ENCODE data around the gene TEPSIN.

Gene TEPSIN

GRCh38 chr17:81180836-81181810 is 57.7 kb downstream of the TEPSIN start:
- H3K27ac ChIP-seq (ENCODE audit: low read length) = no peak overlapping the region
- TF ChIP-seq CTCF (IDR thresholded peaks at IDR 0.05; ENCODE audit: low read length) (no peak), EZH2 (optimal IDR thresholded peaks at IDR 0.05; ENCODE audit: low read depth, low read length) (no peak), EZH2phosphoT487 (IDR thresholded peaks at IDR 0.05; ENCODE audit: low read length) (no peak)
- no peaks in the 10 kb centered on the region for H3K9me3 ChIP-seq (replicated peaks; ENCODE audit: insufficient read depth, low read length)
- no peak overlapping the region for H3K4me3 ChIP-seq (ENCODE audit: low read length)
- peaks cover 94% of the 10 kb centered on the region for H3K27me3 ChIP-seq (replicated peaks; ENCODE audit: insufficient read depth, low read length)
- H3K4me1 ChIP-seq (ENCODE audit: low read length) = no peaks in the 10 kb centered on the region
- no peak overlapping the region for H3K4me2 ChIP-seq (ENCODE audit: low read depth, low read length)
- no peak overlapping the region for H3K9ac ChIP-seq (ENCODE audit: low read length)
- no peak for DNase-seq
- H3K36me3 ChIP-seq (replicated peaks; ENCODE audit: insufficient read depth, low read length) = no peaks in the 10 kb centered on the region
- no peaks in the 10 kb centered on the region for H3K9me2 ChIP-seq (replicated peaks; ENCODE audit: insufficient read depth, low read length)
- H4K20me1 ChIP-seq (ENCODE audit: insufficient read depth, low read length) = no peaks in the 10 kb centered on the region
- no peak overlapping the region for H2AFZ ChIP-seq (ENCODE audit: low read length)
- no peaks in the 10 kb centered on the region for H3K79me2 ChIP-seq (ENCODE audit: low read length)
- no peaks in the 10 kb centered on the region for H3F3A ChIP-seq (ENCODE audit: insufficient read depth, low read length)

GRCh38 chr17:81179861-81180260 is 59.0 kb downstream of the TEPSIN start:
- H3K4me3 ChIP-seq (ENCODE audit: low read length) = no peak overlapping the region
- H3F3A ChIP-seq (ENCODE audit: insufficient read depth, low read length) = no peaks in the 10 kb centered on the region
- no peaks in the 10 kb centered on the region for H3K9me3 ChIP-seq (replicated peaks; ENCODE audit: insufficient read depth, low read length)
- no peaks in the 10 kb centered on the region for H4K20me1 ChIP-seq (ENCODE audit: insufficient read depth, low read length)
- peaks cover 99% of the 10 kb centered on the region for H3K27me3 ChIP-seq (replicated peaks; ENCODE audit: insufficient read depth, low read length)
- H2AFZ ChIP-seq (ENCODE audit: low read length) = no peak overlapping the region
- H3K36me3 ChIP-seq (replicated peaks; ENCODE audit: insufficient read depth, low read length) = no peaks in the 10 kb centered on the region
- TF ChIP-seq EZH2 (optimal IDR thresholded peaks at IDR 0.05; ENCODE audit: low read depth, low read length) (no peak), CTCF (IDR thresholded peaks at IDR 0.05; ENCODE audit: low read length) (no peak), EZH2phosphoT487 (IDR thresholded peaks at IDR 0.05; ENCODE audit: low read length) (no peak)
- no peak overlapping the region for H3K9ac ChIP-seq (ENCODE audit: low read length)
- no peak overlapping the region for H3K27ac ChIP-seq (ENCODE audit: low read length)
- no peaks in the 10 kb centered on the region for H3K4me1 ChIP-seq (ENCODE audit: low read length)
- no peaks in the 10 kb centered on the region for H3K79me2 ChIP-seq (ENCODE audit: low read length)
- no peak for DNase-seq
- H3K9me2 ChIP-seq (replicated peaks; ENCODE audit: insufficient read depth, low read length) = no peaks in the 10 kb centered on the region
- H3K4me2 ChIP-seq (ENCODE audit: low read depth, low read length) = no peak overlapping the region

GRCh38 chr17:81179220-81179619 is 59.6 kb downstream of the TEPSIN start:
- Histone ChIP-seq H3K4me1 (ENCODE audit: low read length) (no peaks in the 10 kb centered on the region), H3K36me3 (replicated peaks; ENCODE audit: insufficient read depth, low read length) (no peaks in the 10 kb centered on the region), H3K9me2 (replicated peaks; ENCODE audit: insufficient read depth, low read length) (no peaks in the 10 kb centered on the region), H3K27ac (ENCODE audit: low read length) (no peak overlapping the region), H3F3A (ENCODE audit: insufficient read depth, low read length) (no peaks in the 10 kb centered on the region), H3K9me3 (replicated peaks; ENCODE audit: insufficient read depth, low read length) (no peaks in the 10 kb centered on the region), H3K4me3 (ENCODE audit: low read length) (no peak overlapping the region), H3K79me2 (ENCODE audit: low read length) (no peaks in the 10 kb centered on the region), H4K20me1 (ENCODE audit: insufficient read depth, low read length) (no peaks in the 10 kb centered on the region), H3K27me3 (replicated peaks; ENCODE audit: insufficient read depth, low read length) (peaks cover 94% of the 10 kb centered on the region), H3K9ac (ENCODE audit: low read length) (no peak overlapping the region), H2AFZ (ENCODE audit: low read length) (no peak overlapping the region), H3K4me2 (ENCODE audit: low read depth, low read length) (no peak overlapping the region)
- TF ChIP-seq CTCF (IDR thresholded peaks at IDR 0.05; ENCODE audit: low read length) = no peak
- TF ChIP-seq EZH2phosphoT487 (IDR thresholded peaks at IDR 0.05; ENCODE audit: low read length) = no peak
- TF ChIP-seq EZH2 (optimal IDR thresholded peaks at IDR 0.05; ENCODE audit: low read depth, low read length) = no peak
- no peak for DNase-seq
